NCI-H2107 treated with DMSO at 0.1 percent for 48 hours (cell line): Measurements from ENCODE around the gene HMGB1.

Experiments used
- DNase-seq: peaks from one replicate; lab custom pipeline; 2025; ENCODE audit not compliant: unreplicated experiment; lab: John Stamatoyannopoulos, UW

The HMGB1 gene

DNA sequence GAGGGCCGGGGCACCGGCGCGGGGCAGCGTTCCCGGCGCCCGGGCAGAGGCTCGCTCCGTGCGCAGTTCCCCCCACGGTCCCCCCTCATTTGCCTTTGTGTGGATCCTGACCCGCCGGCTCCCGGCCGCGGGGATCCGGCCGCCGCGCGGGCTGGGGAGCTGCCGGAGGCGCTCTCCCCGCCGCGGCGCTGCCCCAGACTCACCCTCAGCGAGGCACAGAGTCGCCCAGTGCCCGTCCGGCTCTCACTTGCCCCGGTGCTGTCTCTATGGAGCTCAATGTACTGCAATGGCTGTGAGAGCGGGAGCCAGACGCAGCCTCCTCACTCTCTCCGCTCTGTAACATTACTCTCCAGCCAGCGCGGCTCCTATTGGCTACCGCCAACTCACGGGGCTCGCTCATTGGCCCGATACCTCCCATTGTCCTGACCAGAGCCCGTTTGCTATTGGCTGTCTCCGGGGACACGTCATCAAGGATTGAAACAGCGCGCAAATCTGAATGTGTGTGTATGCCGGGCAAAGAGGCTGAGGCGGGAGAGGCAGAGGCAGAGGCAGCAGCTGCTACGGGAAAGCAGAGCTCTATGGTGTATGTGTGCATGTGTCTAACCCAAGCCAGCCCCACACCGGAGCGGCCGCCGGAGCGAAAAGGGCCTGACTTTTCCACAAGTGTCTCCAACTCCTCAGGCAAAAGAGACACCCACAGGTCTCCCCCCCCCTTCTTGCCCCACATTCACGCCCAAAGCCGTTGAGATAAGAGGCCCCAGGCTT is at the start of gene HMGB1:
HMGB1 (minus strand) TSS at position 344 of the 765 bp plus-strand sequence. CDS start 2,256 bp downstream, outside the sequence.
- DNase-seq, result peak; percentile 97

DNA sequence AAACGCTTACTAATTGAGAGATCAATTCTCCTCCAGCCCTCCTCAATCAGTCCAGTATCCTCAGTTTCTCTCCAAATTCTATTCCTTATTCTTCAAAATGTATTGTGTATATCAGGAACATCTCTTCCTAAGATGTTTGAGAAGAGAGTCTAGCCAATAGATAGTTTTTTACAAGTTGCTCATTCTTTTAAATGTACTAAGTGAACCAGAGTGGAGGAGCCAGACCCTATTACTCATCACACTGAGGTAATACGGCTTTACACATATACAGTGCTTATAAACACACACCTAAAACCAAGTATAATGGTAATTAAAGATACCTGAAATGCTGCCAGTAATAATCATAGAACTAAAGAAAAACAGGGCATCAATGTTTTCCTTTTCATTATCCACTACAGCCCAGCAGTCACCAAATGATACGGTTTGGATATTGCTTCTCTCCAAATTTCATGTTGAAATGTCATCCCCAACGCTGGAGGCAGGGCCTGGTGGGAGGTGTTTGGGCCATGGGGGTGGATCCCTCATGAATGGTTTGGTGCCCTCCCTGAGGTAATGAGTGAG is 45.2 kb upstream of the HMGB1 start:
- no peak for DNase-seq

DNA sequence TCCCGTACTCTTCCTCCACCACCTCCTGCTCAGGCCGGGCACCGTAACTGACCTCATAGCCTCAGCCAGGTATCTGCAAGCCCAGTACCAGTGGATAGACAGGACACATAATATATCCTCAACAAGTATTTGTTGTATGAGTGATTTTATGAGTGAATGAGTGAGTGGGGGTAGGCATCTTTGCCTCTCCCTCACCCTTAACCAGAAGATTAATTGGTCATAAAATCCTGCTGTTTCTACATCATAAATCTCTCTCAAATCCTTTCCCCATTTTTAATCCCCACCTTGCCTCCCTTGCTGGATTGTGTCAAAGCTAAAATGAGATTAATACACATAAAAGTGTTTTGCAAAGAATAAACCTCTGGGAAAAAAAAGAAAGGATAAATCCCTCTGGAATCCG is 44.4 kb upstream of the HMGB1 start:
- DNase-seq, result no peak

DNA sequence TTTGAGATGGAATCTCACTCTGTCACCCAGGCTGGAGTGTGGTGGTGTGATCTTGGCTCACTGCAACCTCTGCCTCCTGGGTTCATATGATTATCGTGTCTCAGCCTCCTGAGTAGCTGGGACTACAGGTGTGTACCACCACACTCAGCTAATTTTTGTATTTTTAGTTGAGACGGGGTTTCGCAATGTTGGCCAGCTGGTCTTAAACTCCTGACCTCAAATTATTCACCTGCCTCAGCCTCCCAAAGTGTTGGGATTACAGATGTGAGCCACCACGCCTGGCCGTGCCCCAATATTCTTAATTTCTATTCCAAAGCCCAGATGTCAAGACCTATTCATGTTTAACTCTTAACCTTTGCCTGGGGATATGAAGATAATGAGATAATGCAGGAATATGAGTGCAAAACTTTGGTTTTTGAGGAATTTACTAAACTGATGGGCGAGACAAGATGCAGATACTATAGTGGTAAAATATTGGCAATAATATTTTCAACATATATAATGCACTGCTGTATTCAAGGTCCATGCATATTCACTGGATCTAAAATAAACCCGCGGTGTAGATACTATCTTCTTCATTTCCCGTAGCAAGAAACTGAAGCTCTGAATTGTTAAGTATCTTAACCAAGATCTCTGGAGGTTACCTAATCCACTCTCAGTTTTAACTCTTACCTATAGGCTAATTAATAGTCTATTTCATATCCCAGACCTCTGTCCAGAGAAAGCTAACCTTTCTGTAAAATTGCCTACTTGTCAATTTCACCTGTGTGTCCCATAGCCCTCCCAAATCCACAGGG is 43.7 kb upstream of the HMGB1 start:
- DNase-seq, result no peak

DNA sequence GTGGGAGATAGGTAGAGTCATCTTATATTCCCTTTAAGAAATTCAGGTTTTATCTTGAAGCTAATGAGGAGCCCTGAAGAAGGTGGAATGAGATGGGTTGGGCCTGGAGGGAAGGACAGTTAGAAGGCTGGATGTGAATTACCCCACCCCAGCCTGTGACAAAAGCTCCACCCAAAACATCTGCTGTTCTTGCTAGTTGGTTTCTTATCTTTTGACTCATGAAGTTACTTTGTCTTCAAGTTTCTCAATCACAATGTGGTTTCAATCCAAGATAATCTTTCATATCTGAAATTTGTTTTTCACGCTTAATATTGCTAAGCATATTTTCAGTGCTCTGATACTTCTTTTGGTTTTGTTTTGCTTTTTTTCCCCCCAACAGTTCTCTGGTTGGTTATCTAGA is 38.3 kb upstream of the HMGB1 start:
- DNase-seq, result no peak

DNA sequence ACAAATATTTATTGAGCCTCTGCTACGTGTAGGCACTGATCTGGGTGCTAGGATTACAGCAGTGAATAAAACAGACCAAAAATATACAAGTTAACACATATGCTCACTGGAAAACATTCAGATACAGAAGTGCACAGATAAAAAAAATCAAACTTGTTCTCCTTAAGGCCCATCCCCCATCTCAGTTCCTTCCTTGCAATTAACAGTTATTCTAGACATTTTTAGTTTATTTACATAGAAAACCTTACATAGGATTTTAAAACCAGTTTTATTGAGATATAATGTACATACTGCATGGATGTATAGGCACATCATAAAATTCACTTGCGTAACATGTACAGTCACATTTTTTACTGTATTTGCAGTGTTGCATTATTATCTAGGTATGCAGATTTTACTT is 36.5 kb upstream of the HMGB1 start:
- DNase-seq, result no peak

DNA sequence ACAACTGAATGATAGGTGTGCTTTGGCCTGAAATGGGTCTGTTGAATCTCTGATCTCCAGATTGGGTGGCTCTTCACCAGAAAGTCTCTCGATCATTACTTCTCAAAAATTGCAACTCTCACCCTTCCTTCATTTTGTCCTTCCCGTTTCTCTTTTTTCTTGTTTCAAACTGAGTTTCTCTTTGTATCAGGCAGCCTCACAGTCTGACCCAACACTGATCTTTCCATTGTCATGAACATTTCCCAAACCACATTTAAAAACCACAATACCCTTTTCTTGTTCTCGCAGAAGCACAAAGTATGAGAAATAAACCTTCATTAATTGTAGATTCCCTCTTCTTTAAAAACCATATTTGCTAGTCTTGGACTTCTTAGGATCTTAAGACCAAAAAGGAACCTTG is 33.6 kb upstream of the HMGB1 start:
- DNase-seq, result no peak

DNA sequence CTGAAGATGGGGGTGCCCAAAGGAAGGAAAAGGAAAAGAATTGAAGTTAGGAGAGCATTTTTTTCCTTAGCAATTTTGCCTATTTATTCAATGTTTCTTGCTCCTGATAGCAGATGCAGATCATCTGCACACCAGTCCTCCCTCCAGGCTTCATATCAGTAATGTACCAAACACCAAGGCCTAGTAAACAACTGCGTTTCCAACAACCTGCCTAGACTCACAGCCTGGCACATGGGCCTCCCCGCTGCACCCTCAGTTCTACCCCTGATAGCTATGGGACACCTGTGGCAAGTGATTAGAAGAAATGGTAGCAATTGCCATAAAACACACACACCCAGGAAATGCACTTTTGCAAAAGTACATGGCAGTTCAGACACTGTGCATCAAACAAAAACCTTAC is 30.4 kb upstream of the HMGB1 start:
- no peak for DNase-seq

DNA sequence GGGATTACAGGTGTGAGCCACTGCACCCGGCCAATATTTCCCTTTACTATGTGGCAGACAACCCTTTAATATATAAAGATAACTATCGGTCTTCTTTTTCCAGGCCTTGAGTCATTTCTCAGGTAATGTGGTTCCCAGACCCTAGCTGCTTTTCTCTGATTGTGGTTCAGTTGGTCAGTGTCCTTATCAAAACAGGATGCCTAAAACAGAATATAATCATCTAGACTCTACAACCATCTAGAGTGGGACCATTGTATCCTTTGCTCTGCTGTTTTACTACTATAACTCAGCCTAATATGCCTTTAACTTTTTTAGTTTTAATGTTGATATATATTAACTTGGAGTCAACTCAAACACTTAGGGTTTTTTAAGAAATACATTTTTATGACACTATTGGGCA is 30.0 kb upstream of the HMGB1 start:
- no peak for DNase-seq

DNA sequence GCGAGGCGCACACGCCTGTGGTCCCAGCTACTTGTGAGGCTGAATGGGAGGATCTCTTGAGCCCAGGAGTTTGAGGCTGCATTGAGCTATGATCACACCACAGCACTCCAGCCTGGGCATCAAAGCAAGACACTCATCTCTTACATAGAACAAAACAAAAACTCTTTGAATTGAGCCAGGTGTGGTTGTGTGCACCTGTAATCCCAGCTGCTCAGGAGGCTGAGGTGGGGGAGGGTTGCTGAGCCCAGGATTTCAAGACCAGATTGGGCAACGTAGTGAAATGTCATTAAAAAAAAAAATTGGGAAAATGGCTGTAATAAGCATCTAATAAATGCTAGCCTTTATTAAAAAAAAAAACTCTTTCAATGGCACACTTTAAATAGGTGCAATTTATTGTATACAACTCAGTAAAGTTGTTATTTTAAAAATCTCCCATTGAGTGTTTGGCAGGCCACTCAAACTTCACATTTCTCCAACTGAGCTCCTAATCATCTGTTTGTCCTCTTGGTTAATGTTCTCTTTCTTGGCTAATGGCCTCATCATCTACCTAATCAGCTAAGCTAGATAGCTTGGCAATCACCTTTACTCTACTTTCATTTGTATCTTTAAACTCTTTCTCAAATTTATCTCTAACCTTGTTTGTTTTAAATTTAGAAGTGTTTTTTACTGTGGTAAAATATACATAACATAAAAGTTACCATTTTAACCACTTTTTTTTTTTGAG is 28.1 kb upstream of the HMGB1 start:
- DNase-seq, result peak; percentile 15

DNA sequence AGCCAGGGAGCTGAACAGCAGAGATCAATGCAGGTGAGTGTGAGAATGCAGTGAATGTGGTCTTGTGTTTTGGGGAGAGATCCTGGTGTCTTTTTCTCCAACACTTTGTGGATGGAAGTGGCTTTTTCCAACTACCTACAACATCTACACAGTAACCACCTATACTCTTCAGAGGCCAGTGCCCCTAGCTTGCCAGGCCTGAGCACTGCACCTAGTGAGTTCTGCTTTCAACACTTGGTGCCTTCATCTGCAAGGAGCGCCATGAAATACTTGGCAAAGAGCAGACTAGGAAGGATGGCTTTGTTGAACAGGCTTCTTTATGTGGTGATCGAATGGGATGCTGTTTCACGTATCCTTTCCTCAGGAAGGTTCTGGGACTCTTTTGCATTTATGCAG is 21.3 kb upstream of the HMGB1 start:
- DNase-seq, result no peak

DNA sequence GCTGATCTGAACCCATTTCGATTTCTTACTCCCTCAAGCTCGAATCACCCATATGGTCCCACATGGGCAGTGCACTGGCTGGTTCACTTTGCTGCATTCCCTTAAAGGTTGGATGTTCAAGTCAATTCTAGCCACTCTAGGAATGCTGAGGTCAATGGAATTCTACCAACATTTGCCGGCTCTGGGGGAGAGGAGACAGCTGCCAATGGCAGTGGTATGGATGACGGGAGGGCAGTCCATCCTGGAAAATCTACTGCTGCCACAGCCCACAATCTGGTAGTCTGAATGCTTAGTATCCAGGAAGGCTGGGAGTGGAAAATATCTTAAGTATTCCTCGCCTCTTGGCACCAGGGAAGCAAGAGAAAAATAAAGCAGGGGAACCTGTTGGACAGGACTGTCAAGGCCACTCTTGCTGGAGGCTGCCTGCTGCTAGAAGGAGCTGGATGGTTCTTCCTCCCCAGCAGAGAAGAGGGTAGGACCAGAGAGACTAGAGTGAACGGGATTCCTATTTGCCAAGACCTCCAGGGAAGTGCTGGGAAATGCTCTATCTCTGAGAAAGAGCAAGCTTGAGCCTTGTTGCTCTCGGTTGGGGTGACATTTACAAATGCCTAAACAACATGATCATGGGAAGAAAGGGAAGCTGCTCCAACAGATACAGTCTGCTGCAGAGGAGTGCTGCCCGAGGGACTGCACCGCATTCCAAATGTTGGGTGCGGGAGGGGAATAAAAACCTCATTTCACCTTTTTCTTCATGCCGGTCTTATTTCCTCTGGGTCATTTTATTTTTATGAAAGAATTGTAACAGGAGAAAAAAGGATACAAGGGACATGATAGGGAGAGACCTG is 20.7 kb upstream of the HMGB1 start:
- DNase-seq, result no peak

DNA sequence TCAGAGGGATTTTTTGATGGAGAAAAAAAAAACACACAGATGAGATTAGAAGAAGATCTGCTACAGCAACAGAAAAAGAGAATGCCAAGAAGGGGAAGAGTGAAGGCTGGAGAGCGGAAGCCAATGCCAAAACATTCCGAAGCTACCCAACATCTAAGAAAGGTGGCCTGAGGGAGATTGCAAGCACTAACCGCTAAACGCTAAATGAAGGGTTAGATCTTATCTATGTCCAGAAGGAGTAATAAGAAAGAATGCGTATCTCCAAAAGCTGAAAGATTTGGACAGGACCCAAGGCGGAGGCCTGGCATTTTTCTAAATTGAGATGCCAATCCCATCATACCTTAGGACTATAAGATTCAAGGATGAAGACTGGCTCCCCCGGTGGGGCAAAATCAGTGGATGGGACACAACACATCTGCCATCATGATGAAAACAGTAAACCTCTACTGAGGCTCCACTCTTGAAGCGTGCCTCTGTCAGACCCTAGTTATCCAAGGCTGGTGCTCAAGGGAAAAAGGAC is 15.6 kb upstream of the HMGB1 start:
- no peak for DNase-seq

DNA sequence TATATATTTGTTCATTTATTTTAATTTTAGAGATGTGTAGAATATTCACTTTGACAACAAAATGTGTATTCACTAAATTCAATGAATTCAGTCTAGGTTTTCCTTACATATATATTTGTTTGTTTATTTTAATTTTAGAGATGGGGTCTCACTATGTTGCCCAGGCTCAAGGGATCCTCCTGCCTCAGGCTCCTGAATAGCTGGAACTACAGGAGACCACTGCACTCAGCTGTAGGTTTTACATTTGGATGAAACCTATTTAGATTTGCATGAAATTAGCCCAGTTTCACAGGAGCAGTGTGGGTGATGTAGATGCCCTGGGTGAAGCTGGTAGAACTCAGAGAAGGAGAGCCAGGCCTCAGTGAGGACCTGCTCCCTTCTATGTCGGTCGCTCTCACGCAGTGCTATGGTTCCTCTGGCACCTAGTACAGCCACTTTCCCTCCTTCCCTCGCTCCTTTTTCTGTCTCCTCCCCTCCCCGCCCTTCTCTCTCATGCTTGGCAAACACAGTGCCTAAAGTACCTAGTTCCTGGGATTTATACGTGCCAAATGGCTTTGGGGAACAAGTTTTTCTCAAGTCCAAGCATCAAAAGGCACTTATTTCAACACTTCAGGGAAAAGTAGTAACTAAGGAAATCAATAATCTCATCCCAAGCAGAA is 14.7 kb upstream of the HMGB1 start:
- DNase-seq, result no peak

DNA sequence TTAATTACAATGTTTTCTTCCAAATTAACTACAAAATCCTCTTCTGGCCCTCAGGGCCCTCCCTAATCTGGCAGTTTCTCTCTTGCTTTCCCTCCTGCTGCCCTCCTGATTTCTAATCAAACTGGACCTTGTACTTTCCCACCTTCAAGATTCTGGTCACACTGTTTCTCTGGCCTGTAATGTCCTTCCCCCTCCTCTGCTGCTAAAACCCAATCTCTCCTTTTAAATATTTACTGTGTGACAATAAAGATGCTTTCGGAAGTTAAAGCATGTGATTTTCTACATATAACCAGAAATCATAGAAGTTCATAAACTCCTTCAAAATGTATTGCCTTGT is 14.1 kb upstream of the HMGB1 start:
- no peak for DNase-seq

DNA sequence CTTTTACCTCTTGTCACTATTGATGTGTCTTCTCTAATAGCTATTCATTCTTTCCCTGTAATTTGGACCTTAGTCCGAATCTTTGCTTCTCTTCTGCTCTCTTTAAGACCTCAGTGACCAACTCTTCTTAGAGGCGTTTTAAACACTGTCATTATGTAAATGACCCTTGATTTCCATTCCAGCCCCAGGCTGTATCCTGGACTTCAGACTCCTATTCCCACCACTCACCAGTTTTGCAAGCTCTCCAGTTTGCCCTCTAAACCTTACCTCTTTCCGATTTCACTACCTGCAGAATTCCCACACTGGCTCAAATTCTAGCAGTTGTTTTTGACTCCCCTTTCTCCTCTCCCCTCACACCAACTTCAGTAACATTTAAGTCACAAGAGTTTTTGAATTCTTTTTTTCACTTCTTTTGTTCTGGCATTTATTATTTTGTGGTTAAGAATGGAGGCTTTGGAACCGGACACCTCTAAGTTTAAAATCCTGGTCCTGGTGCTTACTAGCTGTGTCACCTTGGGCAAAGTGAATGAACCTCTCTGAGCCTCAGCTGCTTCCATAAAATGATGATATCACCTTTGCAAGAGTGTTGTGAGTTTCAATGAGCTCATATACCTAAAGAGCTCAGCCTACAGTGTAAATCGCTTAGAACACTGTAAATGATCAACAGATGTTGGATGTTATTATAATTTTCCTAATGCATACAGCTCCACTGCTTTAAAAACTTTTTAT is 13.6 kb upstream of the HMGB1 start:
- no peak for DNase-seq

DNA sequence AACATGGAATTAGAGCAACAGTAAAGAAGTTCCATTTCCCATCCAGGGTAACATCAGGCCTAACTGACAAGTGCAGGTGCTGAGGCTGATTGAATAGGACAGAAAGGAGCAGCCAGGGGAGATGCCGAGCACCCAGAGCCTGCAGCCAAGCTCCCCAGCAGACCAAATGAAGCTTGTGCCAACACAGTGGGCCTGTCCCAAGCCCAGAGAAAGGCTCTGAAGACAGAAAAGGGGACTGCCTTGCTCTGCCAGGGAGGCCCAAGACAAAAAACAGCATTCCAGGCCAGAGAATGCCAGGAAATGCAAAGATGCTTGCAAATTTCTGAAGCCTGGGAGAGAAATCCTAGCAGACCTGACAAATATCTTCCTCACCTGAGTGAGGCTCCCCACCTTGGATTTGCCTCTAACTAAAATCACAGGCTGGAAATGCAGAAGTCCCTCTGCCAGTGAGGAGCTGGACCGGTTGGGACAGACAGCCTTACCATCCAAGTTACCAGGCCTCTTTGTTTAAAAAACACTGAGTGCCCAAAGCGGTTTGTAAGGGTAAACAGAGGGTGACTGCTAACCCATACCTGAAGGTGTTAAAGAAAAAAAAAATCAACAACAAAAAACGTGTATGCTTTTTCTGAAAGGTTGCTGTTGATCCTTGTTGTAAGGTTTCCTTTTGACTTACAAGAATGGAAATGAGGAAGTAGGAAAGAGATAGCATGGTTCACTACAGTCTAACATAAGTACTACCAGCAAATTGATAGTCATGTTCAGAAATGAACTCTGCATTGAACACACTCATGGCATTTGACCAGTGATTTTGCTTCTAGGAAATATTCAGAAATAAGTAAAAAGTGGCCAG is 11.8 kb upstream of the HMGB1 start:
- DNase-seq, result no peak

DNA sequence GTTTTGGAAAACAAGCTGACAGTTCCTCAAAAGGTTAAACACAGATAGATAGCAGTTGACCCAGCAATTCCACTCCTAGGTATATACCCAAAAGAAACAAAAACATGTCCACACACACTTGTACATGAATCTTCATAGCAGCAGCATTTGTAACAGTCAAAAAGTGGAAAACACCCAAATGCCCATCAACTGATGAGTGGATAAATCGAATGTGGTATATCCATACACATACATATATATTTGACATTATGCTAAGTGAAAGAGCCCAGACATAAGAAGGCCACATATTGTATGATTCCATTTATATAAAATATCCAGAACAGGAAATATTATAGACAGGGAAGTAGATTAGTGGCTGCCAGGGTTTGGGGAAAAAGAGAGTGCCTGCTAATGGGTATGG is 7.9 kb upstream of the HMGB1 start:
- DNase-seq, result no peak
